ENCODE results near the gene PRR4. TPM values are rescaled to one million over a fixed set of nuclear protein-coding genes. Genes with fewer than 3 reads are reported as not detected.

PRR4 gene
- total RNA-seq, 1 experiment from 2014 or later = 4.3 TPM

- Mint-ChIP-seq H3K4me3 (no peak overlapping the region), H3K36me3 (ENCODE audit: insufficient read depth in 1 of 3, low read depth in 3 of 3) (peaks cover 28 to 47% (median 40%) of the 10 kb centered on the region in 3 experiments), H3K27me3 (ENCODE audit: low read depth) (no peaks in the 10 kb centered on the region)
Measured at GRCh38 chr12:10861366-10861765, 12.1 kb upstream of the PRR4 start.

More at GRCh38 chr12:10861366-10861765, 12.1 kb upstream of the PRR4 start:
- Histone ChIP-seq H3K23ac (ENCODE audit: insufficient read length, low read depth, low read length) (no peak overlapping the region), H3T11ph (ENCODE audit: low read length) (no peak overlapping the region), H3K79me2 (ENCODE audit: insufficient read depth, low read length) (no peaks in the 10 kb centered on the region), H2BK12ac (ENCODE audit: insufficient read length, low read depth, low read length) (no peak overlapping the region), H4K5ac (ENCODE audit: insufficient read length, low read depth, low read length) (no peak overlapping the region), H3K23me2 (ENCODE audit: insufficient read length, low read depth, low read length, poor library complexity, severe bottlenecking) (no peaks in the 10 kb centered on the region), H3K27ac (ENCODE audit: insufficient read length, low read depth, low read length) (no peak overlapping the region), H2AFZ (ENCODE audit: low read length) (no peak overlapping the region), H3K79me1 (ENCODE audit: insufficient read depth, low read depth, low read length, poor library complexity, severe bottlenecking) (no peaks in the 10 kb centered on the region), H3K9ac (ENCODE audit: extremely low read depth, insufficient read length, low read length) (no peak overlapping the region), H3K27me3 (ENCODE audit: insufficient read depth, low read length) (no peaks in the 10 kb centered on the region), H3K14ac (ENCODE audit: insufficient read depth, low read length) (no peak overlapping the region), H2BK15ac (ENCODE audit: low read depth, low read length) (no peak overlapping the region), H3K4me1 (ENCODE audit: insufficient read depth, low read length) (no peaks in the 10 kb centered on the region), H2BK20ac (ENCODE audit: low read depth, low read length, poor library complexity, severe bottlenecking) (no peak overlapping the region), H3K4me2 (ENCODE audit: insufficient read depth, insufficient read length, low read length) (no peak overlapping the region), H2BK5ac (ENCODE audit: insufficient read length, low read length) (no peak overlapping the region), H4K20me1 (ENCODE audit: control insufficient read depth, insufficient read depth, insufficient read length) (no peaks in the 10 kb centered on the region), H3K4ac (ENCODE audit: low read depth, low read length) (no peak overlapping the region), H2BK120ac (ENCODE audit: low read depth, low read length, poor library complexity, severe bottlenecking) (no peak overlapping the region), H3K56ac (ENCODE audit: insufficient read length, low read depth, low read length) (no peak overlapping the region), H4K8ac (replicated peaks; ENCODE audit: insufficient read length, low read depth, low read length) (no peak overlapping the region), H3K18ac (ENCODE audit: insufficient read length, low read depth, low read length) (no peak overlapping the region), H2AK5ac (ENCODE audit: insufficient read length, low read length) (no peak overlapping the region), H3K9me3 (ENCODE audit: control insufficient read depth, low read depth, low read length) (peaks cover 2% of the 10 kb centered on the region), H4K91ac (ENCODE audit: insufficient read length, low read depth, low read length) (no peak overlapping the region)
- DNase-seq = no peak
- TF ChIP-seq, protein P1, sequence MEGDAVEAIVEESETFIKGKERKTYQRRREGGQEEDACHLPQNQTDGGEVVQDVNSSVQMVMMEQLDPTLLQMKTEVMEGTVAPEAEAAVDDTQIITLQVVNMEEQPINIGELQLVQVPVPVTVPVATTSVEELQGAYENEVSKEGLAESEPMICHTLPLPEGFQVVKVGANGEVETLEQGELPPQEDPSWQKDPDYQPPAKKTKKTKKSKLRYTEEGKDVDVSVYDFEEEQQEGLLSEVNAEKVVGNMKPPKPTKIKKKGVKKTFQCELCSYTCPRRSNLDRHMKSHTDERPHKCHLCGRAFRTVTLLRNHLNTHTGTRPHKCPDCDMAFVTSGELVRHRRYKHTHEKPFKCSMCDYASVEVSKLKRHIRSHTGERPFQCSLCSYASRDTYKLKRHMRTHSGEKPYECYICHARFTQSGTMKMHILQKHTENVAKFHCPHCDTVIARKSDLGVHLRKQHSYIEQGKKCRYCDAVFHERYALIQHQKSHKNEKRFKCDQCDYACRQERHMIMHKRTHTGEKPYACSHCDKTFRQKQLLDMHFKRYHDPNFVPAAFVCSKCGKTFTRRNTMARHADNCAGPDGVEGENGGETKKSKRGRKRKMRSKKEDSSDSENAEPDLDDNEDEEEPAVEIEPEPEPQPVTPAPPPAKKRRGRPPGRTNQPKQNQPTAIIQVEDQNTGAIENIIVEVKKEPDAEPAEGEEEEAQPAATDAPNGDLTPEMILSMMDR (conservative IDR thresholded peaks at IDR 0.05) = no peak
- H3K27ac Mint-ChIP-seq = no peak overlapping the region; a peak in 1 of 7 replicates
- no peaks in the 10 kb centered on the region for H3K4me1 Mint-ChIP-seq
- peaks cover 24 to 31% of the 10 kb centered on the region in 2 experiments for H3K9me3 Mint-ChIP-seq
- WGBS (ENCODE audit: extremely low coverage, insufficient read length, low lambda C conversion rate) = no CpG with 5 or more reads among the region's 2 CpGs

All from H9 (cell line).